Stimulated activated CD8-positive, alpha-beta memory T cell treated with anti-CD3 and anti-CD28 coated beads, Interleukin-15, amount 100 ng/mL, for 1 hour (primary cell): ENCODE results near the gene HLA-DPB1.
A peak's percentile ranks its signal among the peaks of the same experiment; 100 is the strongest.

ENCODE experiments used
- DNase-seq: peaks from one replicate; pipeline ENCODE4 v3.0.0-alpha.2; 2020; ENCODE audit warnings: low read depth

The HLA-DPB1 gene

GRCh38 chr6:33103776-33104175 lies 28.0 kb downstream of the HLA-DPB1 start:
- DNase-seq = no peak

- no peak for DNase-seq
These were observed 29.1 kb downstream of the HLA-DPB1 start for GRCh38 chr6:33104887-33105286.

- no peak for DNase-seq
These were observed 29.6 kb downstream of the HLA-DPB1 start for GRCh38 chr6:33105386-33105785.

- DNase-seq = no peak
These were observed 30.4 kb downstream of the HLA-DPB1 start for GRCh38 chr6:33105916-33106871.

- no peak for DNase-seq
These were observed 31.9 kb downstream of the HLA-DPB1 start for GRCh38 chr6:33107641-33108040.

GRCh38 chr6:33108307-33108706 lies 32.5 kb downstream of the HLA-DPB1 start:
- DNase-seq = no peak

- DNase-seq = no peak
These were observed 36.4 kb downstream of the HLA-DPB1 start for GRCh38 chr6:33112148-33112547.

- no peak for DNase-seq
These were observed 38.0 kb downstream of the HLA-DPB1 start for GRCh38 chr6:33113755-33114154.

GRCh38 chr6:33114406-33114805 lies 38.6 kb downstream of the HLA-DPB1 start:
- DNase-seq = no peak

- DNase-seq = no peak
These were observed 40.6 kb downstream of the HLA-DPB1 start for GRCh38 chr6:33116417-33116816.

- DNase-seq = no peak
These were observed 41.3 kb downstream of the HLA-DPB1 start for GRCh38 chr6:33116841-33117711.

- no peak for DNase-seq
These were observed 42.1 kb downstream of the HLA-DPB1 start for GRCh38 chr6:33117811-33118277.

GRCh38 chr6:33118525-33119123 lies 42.8 kb downstream of the HLA-DPB1 start:
- no peak for DNase-seq

- DNase-seq = no peak
These were observed 44.2 kb downstream of the HLA-DPB1 start for GRCh38 chr6:33120001-33120400.

- no peak for DNase-seq
These were observed 47.4 kb downstream of the HLA-DPB1 start for GRCh38 chr6:33123181-33123580.

GRCh38 chr6:33123732-33124524 lies 48.1 kb downstream of the HLA-DPB1 start:
- DNase-seq = no peak

- no peak for DNase-seq
These were observed 48.7 kb downstream of the HLA-DPB1 start for GRCh38 chr6:33124525-33124901.

GRCh38 chr6:33124947-33125346 lies 49.2 kb downstream of the HLA-DPB1 start:
- DNase-seq = no peak

- DNase-seq = peak; percentile 56
These were observed 50.4 kb downstream of the HLA-DPB1 start for GRCh38 chr6:33126101-33126714.

GRCh38 chr6:33128318-33128717 lies 52.5 kb downstream of the HLA-DPB1 start:
- DNase-seq = no peak

GRCh38 chr6:33132081-33132524 lies 56.3 kb downstream of the HLA-DPB1 start:
- no peak for DNase-seq
